CD4-positive, alpha-beta T cell treated with Interleukin-2 at 100 ng/mL for 4 hours (primary cell): ENCODE measurements around the gene PEPD.
"Not testable (repeated sequence)": the region's sequence is repeated elsewhere in the genome, so short reads cannot be mapped to it uniquely, and the experiment has no call there.

Experiments
- DNase-seq: peaks from one replicate; pipeline ENCODE4 v3.0.0-alpha.2; 2020; ENCODE audit warnings: low spot score

PEPD gene

GRCh38 chr19:33497778-33498175, 23.8 kb downstream of the PEPD start:
- no peak for DNase-seq

- DNase-seq = no peak
Observed at GRCh38 chr19:33497131-33497777, 24.3 kb downstream of the PEPD start.

GRCh38 chr19:33496038-33496895, 25.3 kb downstream of the PEPD start:
- DNase-seq = no peak

GRCh38 chr19:33493401-33494275, 28.0 kb downstream of the PEPD start:
- DNase-seq = no peak

GRCh38 chr19:33492951-33493350, 28.6 kb downstream of the PEPD start:
- no peak for DNase-seq

GRCh38 chr19:33492090-33492489, 29.5 kb downstream of the PEPD start:
- no peak for DNase-seq

GRCh38 chr19:33490596-33490995, 31.0 kb downstream of the PEPD start:
- DNase-seq = not testable (repeated sequence)

- no peak for DNase-seq
Observed at GRCh38 chr19:33490041-33490451, 31.5 kb downstream of the PEPD start.

GRCh38 chr19:33488826-33489225, 32.8 kb downstream of the PEPD start:
- DNase-seq = no peak

GRCh38 chr19:33487901-33488800, 33.4 kb downstream of the PEPD start:
- DNase-seq = no peak

GRCh38 chr19:33486936-33487811, 34.4 kb downstream of the PEPD start:
- no peak for DNase-seq

- no peak for DNase-seq
Observed at GRCh38 chr19:33486407-33486806, 35.2 kb downstream of the PEPD start.

- no peak for DNase-seq
Observed at GRCh38 chr19:33484226-33484774, 37.3 kb downstream of the PEPD start.

- DNase-seq = no peak
Observed at GRCh38 chr19:33482476-33482875, 39.1 kb downstream of the PEPD start.

- no peak for DNase-seq
Observed at GRCh38 chr19:33481863-33482262, 39.7 kb downstream of the PEPD start.

- not testable (repeated sequence) for DNase-seq
Observed at GRCh38 chr19:33479570-33479969, 42.0 kb downstream of the PEPD start.

GRCh38 chr19:33477781-33478180, 43.8 kb downstream of the PEPD start:
- no peak for DNase-seq

- no peak for DNase-seq
Observed at GRCh38 chr19:33476151-33476707, 45.4 kb downstream of the PEPD start.

GRCh38 chr19:33473653-33474305, 47.8 kb downstream of the PEPD start:
- no peak for DNase-seq
